Measurements from ENCODE around the gene SDK2. TPM values are rescaled to one million over a fixed set of nuclear protein-coding genes. Genes with fewer than 3 reads are reported as not detected.
"Not testable (repeated sequence)": the region's sequence is repeated elsewhere in the genome, so short reads cannot be mapped to it uniquely, and the experiment has no call there.

Gene SDK2
- total RNA-seq, 2 experiments from 2014 or later = 0.09 to 3.7 TPM

DNA sequence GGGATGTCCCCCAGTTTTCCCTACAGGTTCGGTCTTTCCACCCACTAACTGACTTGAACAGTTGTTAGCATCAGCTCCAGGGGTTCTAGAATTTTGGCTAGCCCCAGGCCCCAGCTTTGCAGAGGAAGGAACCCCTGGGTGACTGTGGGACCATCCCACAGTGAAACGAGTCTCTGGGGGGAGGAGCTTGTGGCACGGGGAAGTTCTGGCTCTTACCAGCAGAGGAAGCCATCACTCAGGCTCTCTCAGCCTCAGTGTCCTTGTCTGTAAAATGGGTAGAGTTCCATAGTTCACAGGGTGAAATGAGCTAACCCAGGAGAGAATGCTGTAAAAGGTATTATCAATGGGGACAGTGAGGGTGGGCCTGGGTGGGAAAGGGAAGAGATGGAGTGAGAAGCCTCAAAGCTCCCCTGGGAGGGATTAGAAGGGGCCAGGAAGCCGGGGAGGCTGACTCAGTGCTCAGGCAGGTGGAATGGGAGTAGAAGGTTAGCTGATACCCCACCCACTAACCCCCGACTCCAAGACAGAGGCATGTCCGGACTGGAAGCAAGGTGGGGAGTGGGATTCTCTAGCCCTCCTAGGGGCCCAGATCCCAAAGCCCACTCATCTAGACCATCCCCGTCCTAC lies 301.6 kb downstream of the SDK2 start:
- DNase-seq = no peak
- no peak for ATAC-seq

DNA sequence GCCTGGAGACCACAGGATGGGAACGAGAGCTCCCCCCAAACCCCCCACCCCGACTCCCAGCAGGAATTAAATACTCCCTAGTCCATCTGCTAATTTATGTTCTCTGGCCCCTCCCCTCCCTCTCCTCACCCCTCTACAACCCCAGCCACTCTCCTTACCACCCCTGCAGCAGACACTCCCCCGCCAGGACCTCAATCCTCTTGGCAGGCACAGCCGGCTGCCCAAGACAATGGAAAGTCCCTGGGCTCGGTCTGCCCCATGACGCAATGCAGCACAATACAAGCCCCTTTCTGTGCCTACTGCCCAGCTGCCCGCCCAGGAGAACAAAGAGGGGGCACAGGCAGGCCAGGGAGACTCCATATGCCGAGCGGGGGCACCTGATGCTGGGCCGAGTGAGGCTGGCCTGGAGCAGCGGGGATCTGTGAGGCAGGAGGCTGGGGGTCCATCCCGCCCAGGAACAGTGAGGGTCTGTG lies 302.2 kb downstream of the SDK2 start:
- Mint-ChIP-seq H3K4me3 (no peak overlapping the region), H3K36me3 (no peaks in the 10 kb centered on the region), H3K4me1 (peaks cover 6% of the 10 kb centered on the region), H3K27ac (no peak overlapping the region), H3K9me3 (ENCODE audit: low read depth) (no peaks in the 10 kb centered on the region), H3K27me3 (no peaks in the 10 kb centered on the region)
- CTCF ChIA-PET = no interaction called here
- DNase-seq = no peak
- no peak for ATAC-seq

More for the DNA sequence above, 301.6 kb downstream of the SDK2 start:
- H3K27me3 Mint-ChIP-seq = no peaks in the 10 kb centered on the region
- no peak overlapping the region for H3K27ac Mint-ChIP-seq
- no peaks in the 10 kb centered on the region for H3K36me3 Mint-ChIP-seq
- no peaks in the 10 kb centered on the region for H3K9me3 Mint-ChIP-seq (ENCODE audit: low read depth)
- H3K4me1 Mint-ChIP-seq = peaks cover 6% of the 10 kb centered on the region
- CTCF ChIA-PET = no interaction called here
- no peak overlapping the region for H3K4me3 Mint-ChIP-seq

DNA sequence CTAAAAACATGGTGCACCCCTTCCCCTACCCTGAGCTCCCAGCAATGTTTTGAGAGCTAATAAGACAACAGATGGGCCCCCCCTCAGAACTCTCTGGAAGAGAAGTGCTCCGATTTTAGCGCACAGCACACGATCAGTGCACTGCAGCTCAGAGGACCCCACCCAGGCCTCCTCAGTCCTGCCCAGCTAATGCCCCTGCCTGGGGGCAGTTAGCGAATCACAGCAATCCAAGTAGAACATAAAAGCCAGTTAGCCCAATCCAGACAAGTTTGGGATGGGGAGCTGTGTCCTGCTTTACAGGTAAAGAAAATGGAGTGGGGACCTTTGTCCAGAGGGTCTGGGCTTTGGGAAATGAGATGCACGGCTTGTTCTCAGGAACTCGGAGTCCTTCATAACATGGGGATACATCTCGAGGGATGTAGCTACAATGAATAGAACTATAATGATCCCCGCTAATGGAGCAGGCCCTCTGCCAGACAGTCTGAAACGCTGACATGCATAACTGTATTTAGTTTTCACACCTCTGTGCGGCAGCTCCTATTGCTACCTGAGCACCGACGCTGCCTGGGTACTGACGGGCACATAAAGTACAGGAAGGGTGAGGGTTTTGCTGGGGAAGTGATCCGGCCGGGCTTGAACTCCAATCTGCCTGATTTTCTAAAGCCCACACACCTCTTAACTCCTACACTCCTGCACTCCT lies 302.7 kb downstream of the SDK2 start:
- Mint-ChIP-seq H3K27ac (no peak overlapping the region), H3K36me3 (no peaks in the 10 kb centered on the region), H3K9me3 (ENCODE audit: low read depth) (no peaks in the 10 kb centered on the region), H3K4me3 (no peak overlapping the region), H3K4me1 (peaks cover 6% of the 10 kb centered on the region), H3K27me3 (no peaks in the 10 kb centered on the region)
- DNase-seq (no peak), ATAC-seq (no peak)
- CTCF ChIA-PET = interaction anchor here (0.7 kb wide), 1 partner anchor 144 kb away, joined by 3 read pairs; no protein-coding TSS in a partner anchor

DNA sequence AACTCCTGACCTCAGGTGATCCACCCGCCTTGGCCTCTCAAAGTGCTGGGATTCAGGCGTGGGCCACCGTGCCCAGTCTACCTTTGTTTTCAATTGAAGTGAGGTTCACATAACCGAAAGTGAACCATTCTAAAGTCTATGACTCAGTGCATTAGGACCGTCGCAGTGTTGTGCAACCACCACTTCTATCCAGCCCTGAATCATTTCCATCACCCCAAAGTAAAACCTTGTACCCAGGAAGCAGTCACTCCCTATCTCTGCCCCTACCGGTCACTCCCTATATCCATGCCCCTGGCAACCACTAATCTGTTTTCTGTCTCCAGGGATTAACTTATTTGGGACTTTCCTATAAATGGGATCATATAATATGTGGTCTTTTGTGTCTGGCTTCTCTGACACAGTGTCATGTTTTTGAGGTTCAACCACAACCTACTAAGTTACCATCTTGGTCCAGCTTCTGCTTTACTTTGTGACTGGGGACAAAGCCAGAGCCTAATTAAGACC lies 304.1 kb downstream of the SDK2 start:
- no peaks in the 10 kb centered on the region for H3K9me3 Mint-ChIP-seq (ENCODE audit: low read depth)
- CTCF ChIA-PET = no interaction called here
- no peaks in the 10 kb centered on the region for H3K27me3 Mint-ChIP-seq
- H3K27ac Mint-ChIP-seq = no peak overlapping the region
- ATAC-seq (peak; percentile 52), DNase-seq (no peak)
- H3K36me3 Mint-ChIP-seq = no peaks in the 10 kb centered on the region
- no peak overlapping the region for H3K4me3 Mint-ChIP-seq
- H3K4me1 Mint-ChIP-seq = peaks cover 6% of the 10 kb centered on the region

DNA sequence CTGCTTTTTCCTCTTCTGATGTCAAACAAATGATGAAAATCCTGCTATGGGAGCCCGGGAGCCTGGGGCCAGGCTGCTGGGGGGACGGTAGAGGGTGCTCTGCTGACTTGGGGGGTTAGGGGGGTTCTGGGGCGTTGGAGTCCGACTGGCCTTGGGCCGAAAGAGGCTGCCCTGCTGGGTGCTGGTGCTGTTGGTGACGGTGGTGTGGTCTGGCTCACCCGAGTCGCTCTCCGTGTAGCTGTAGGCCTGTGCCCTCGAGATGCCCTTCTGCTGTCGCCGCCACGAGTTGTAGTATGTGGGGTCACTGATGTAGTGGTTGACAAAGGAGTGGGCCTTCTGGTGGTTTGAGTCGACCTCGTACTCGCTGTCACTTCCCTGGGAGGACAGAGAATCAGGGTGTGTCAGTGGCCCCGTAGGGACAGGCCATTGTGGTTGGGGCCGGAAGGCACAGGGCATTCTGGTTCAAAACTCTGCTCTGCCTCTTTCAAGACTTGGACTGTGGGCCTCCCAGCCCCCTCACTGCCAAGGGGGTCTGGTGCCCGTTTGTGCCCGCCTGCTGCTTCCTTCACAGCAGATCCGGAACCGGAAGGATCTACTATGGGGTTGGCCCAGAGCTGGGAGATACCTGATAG lies 305.6 kb downstream of the SDK2 start:
- Mint-ChIP-seq H3K9me3 (ENCODE audit: low read depth) (no peaks in the 10 kb centered on the region), H3K4me3 (no peak overlapping the region), H3K27ac (no peak overlapping the region), H3K36me3 (no peaks in the 10 kb centered on the region), H3K4me1 (peaks cover 6% of the 10 kb centered on the region), H3K27me3 (no peaks in the 10 kb centered on the region)
- ATAC-seq (no peak), DNase-seq (no peak)
- CTCF ChIA-PET = interaction anchor here (1.1 kb wide), 1 partner anchor 31 kb away, joined by 3 read pairs; no protein-coding TSS in a partner anchor

DNA sequence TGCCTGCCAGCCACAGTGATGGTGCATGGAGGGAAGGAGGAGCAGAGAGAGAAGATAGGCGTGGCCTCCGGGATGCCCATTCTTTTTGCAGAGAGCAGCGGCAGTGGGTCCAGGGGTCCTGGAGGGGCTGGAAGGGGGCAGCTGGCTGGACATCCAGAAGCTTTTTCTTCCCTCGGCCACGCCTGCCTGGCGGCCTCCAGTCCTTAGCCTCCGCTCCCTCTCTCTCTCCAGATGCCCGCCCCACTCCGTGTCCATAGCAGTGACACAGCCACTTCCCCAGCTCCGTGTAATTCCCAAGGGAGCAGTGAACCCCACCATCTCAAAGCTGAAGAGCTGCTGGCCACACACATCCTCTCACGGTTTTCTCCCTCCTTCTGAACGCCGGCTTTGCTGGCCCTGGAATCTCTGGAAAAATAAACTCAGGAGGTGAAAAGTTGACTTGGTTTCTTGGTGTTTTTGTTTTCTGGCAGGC lies 306.2 kb downstream of the SDK2 start:
- DNase-seq (no peak), ATAC-seq (no peak)
- Mint-ChIP-seq H3K27me3 (no peaks in the 10 kb centered on the region), H3K4me1 (peaks cover 6% of the 10 kb centered on the region), H3K36me3 (no peaks in the 10 kb centered on the region), H3K4me3 (no peak overlapping the region), H3K27ac (no peak overlapping the region), H3K9me3 (ENCODE audit: low read depth) (no peaks in the 10 kb centered on the region)
- CTCF ChIA-PET = no interaction called here

DNA sequence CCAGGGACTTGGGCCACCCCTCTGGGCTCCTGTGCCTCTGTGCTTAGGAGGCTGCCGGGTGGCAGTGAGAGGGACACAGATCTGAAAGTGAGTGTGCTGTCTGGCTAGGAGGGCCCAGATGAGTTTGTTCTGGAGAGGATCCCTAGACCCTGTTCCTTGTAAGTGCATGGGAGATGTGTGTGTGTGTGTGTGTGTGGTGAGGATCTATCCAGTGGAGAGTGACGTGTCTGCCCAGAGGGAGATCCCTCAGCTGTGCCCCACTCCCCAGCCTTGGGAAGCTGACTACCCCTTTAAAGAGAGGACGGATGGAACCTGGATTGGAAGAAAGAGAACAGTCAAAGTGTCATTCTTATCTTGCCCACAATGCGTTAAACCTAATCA lies 306.9 kb downstream of the SDK2 start:
- Mint-ChIP-seq H3K4me1 (peaks cover 6% of the 10 kb centered on the region), H3K27ac (no peak overlapping the region), H3K9me3 (ENCODE audit: low read depth) (no peaks in the 10 kb centered on the region), H3K27me3 (no peaks in the 10 kb centered on the region), H3K36me3 (no peaks in the 10 kb centered on the region), H3K4me3 (no peak overlapping the region)
- ATAC-seq (no peak), DNase-seq (no peak)
- CTCF ChIA-PET = no interaction called here

DNA sequence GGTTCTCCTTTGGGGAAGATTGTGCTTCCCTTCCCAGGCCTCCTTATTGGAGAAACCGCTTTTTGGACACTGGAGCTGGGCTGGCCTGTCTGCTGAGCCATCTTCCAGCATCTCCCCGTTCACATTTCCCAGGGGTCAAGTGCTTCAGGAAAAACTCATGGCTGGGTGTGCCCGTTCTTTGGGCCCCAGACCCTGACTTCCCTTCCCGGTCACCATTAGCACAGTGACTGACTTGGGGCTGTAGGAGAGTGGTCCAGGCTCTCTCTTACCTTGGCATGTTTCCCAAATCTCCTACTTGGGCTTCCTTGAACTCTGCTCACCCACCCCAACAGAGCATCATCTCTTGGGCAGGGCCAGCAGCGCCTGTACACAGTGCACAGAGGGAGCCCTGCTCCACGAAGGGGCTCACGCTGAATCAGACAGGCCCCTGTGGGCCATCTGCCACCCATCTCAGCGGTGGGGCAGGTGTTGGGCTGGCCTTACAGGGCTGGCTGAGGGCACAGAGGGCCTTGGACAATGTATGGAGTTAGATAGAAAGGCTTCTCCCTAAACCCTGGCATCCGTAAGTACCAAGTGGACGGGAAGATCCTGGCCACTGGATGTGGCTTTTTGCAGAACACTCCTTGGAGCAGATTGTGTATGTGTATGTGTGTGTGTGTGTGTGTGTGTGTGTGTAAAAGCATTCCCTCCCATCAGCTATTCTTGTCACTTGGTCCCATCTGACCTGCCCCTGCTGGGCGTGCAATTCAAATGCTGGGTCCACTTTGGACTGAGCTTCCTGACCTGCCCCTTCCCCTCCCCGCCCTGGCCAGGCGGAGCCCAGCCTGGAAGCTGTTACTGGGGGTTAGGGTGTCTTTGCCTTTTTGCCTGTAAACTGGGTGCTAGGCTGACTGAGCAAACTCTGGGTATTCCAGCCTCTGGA lies 307.6 kb downstream of the SDK2 start:
- ATAC-seq (no peak), DNase-seq (no peak)
- CTCF ChIA-PET = no interaction called here
- Mint-ChIP-seq H3K9me3 (ENCODE audit: low read depth) (no peaks in the 10 kb centered on the region), H3K4me1 (peaks cover 6% of the 10 kb centered on the region), H3K36me3 (no peaks in the 10 kb centered on the region), H3K27ac (no peak overlapping the region), H3K4me3 (no peak overlapping the region), H3K27me3 (no peaks in the 10 kb centered on the region)

DNA sequence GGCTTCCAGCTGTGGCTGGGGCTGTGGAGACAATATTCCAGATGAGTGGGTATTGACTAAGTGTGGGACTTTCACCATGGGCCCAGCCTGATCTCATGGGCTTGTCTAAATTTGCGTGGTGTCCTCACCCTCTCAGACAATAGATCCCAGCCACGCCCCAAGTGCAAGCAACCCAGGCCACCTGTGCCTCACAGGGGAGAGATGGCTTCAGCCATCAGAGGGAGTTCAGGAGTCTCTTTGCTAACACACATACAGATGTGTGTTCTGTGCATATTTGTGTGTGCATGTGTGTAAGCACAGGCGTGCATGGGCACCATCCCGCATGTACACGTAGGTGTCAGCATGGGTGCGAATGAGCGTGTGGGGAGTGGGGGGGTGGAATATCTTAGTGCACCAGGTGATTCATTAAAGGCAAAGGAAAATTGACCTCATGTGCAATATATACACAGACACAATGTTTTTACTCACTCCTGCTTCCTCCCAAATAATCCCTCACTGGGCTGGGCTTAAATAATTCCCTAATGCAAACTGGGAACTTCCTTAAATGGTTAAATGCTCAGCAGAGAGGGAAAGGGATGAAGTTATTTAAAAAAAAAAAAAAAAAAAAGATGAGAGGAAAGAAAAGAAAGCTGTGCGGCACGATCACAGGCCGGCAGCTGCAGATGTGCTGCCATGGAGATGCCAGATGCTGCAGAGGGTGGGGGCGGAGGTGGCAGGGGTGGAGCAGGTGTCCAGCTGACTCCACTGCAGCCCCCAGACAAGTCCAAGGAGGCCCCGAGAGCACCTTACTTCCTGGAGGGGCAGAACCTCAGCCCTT lies 308.4 kb downstream of the SDK2 start:
- ATAC-seq (no peak), DNase-seq (no peak)
- H3K4me1 Mint-ChIP-seq = peaks cover 6% of the 10 kb centered on the region
- CTCF ChIA-PET = no interaction called here
- H3K9me3 Mint-ChIP-seq (ENCODE audit: low read depth) = no peaks in the 10 kb centered on the region
- no peak overlapping the region for H3K4me3 Mint-ChIP-seq
- H3K36me3 Mint-ChIP-seq = no peaks in the 10 kb centered on the region
- H3K27me3 Mint-ChIP-seq = no peaks in the 10 kb centered on the region
- H3K27ac Mint-ChIP-seq = no peak overlapping the region

DNA sequence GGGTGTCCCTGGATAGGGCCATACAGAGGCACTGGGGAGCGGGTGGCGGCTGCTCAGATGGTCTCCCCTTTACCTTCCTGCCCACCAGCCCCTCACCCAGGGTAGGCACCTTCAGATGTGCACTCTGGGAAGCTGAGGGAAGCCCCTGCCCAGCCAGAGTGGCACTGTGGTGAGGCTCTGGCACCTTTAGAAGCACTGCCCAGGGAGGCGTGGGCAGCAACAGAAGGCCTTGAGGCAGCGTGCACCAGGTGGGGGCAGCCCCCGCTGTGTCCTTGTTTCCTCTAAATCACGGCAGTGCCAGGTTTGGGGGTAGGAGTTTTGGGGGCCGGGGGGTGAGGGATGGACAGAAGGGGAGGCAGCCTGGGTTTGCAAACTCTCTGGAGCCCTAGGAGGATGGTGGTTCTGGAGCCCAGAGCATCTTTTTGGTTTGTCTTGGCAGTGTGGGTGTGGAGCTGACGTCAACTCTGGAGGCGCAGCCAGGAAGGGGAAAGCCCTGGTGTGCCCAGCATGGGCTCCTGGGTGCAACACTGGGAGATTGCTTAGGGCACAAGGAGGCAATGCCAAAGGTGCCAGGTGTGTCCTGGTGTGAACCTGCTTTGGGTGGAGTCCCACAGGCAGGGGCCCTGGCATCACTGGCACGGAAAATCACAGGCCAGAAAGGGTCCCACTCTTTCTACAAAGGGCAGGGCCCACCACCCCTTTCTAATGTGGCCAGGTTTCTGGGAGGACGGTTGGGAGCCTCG lies 309.3 kb downstream of the SDK2 start:
- H3K27ac Mint-ChIP-seq = no peak overlapping the region
- H3K27me3 Mint-ChIP-seq = no peaks in the 10 kb centered on the region
- no peak for DNase-seq
- H3K9me3 Mint-ChIP-seq (ENCODE audit: low read depth) = no peaks in the 10 kb centered on the region
- H3K36me3 Mint-ChIP-seq = no peaks in the 10 kb centered on the region
- CTCF ChIA-PET = no interaction called here
- no peak overlapping the region for H3K4me3 Mint-ChIP-seq
- ATAC-seq = no peak
- peaks cover under 1% of the 10 kb centered on the region for H3K4me1 Mint-ChIP-seq

DNA sequence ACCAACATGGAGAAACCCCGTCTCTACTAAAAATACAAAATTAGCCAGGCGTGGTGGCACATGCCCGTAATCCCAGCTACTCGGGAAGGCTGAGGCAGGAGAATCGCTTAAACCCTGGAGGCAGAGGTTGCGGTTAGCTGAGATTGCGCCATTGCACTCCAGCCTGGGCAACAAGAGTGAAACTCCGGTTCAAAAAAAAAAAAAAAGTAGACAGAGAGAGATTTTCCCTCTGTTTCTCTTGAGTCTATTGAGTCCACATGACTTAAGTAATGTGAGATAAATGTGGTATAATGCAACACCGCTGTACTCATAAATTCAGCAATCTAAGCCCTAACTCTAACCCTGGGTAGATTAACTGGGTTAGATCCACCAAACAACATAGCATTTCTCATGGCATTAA lies 310.8 kb downstream of the SDK2 start:
- H3K27me3 Mint-ChIP-seq; DNase-seq; ATAC-seq; H3K4me1 Mint-ChIP-seq; H3K4me3 Mint-ChIP-seq; H3K9me3 Mint-ChIP-seq (ENCODE audit: low read depth); H3K36me3 Mint-ChIP-seq; H3K27ac Mint-ChIP-seq: not testable (repeated sequence)
- CTCF ChIA-PET = interaction anchor here (0.7 kb wide), 1 partner anchor 195 kb away, joined by 3 read pairs; no protein-coding TSS in a partner anchor

DNA sequence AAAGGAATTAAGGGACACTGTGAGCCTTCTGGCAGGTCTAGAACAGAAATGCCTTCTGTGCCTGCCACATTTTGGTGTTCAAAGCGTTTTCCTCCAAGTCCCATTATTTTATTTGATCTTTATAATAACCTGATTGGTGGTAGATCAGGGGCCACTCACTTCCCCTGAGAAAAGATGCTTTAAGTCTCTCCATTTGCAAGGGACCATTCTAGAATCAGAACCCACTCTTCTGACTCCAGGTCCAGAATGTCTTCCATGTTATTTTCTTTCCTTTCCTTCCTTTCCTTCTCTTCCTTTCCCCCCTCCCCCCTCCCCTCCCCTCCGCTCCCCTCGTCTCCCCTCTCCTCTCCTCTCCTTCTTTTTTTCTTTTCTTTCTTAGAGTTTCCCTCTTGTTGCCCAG lies 313.2 kb downstream of the SDK2 start:
- Mint-ChIP-seq H3K36me3 (no peaks in the 10 kb centered on the region), H3K27ac (no peak overlapping the region), H3K4me3 (no peak overlapping the region), H3K27me3 (no peaks in the 10 kb centered on the region), H3K9me3 (ENCODE audit: low read depth) (no peaks in the 10 kb centered on the region), H3K4me1 (no peaks in the 10 kb centered on the region)
- CTCF ChIA-PET = interaction anchor here (0.8 kb wide), 1 partner anchor 605 kb away, joined by 3 read pairs; no protein-coding TSS in a partner anchor
- ATAC-seq (no peak), DNase-seq (no peak)

All from activated CD8-positive, alpha-beta memory T cell treated with anti-CD3 and anti-CD28 coated beads, Interleukin-2, amount 10 ng/mL, durations not matched to agents 7 days and 5 days (primary cell).